Panc1 (cell line): ENCODE results near the gene DENND1B.

ENCODE experiments used
- POLR2AphosphoS5 ChIP-seq: IDR thresholded peaks from 2 replicates; pipeline ENCODE4 v1.6.1; 2012; ENCODE audit warnings: mild to moderate bottlenecking, low read depth, low read length, moderate library complexity
- REST ChIP-seq, 2 experiments: IDR thresholded peaks; 2 replicates each; pipeline ENCODE4 v1.6.1; 2011 to 2012; ENCODE audit warnings: low read depth in 2 of 2, control low read depth in 1 of 2, low read length in 1 of 2, mild to moderate bottlenecking in 1 of 2, moderate library complexity in 1 of 2; ENCODE audit not compliant: insufficient read depth in 1 of 2
- SIN3A ChIP-seq: IDR thresholded peaks from 2 replicates; pipeline ENCODE4 v1.6.1; 2012; ENCODE audit warnings: low read depth, mild to moderate bottlenecking, low read length, moderate library complexity, borderline replicate concordance; ENCODE audit not compliant: insufficient read depth
- TF ChIP-seq, protein P1 (sequence below): fragments of 450-650 bp; IDR thresholded peaks from 2 replicates; pipeline ENCODE4 v1.5.1; 2017; ENCODE audit warnings: mild to moderate bottlenecking

DNA sequence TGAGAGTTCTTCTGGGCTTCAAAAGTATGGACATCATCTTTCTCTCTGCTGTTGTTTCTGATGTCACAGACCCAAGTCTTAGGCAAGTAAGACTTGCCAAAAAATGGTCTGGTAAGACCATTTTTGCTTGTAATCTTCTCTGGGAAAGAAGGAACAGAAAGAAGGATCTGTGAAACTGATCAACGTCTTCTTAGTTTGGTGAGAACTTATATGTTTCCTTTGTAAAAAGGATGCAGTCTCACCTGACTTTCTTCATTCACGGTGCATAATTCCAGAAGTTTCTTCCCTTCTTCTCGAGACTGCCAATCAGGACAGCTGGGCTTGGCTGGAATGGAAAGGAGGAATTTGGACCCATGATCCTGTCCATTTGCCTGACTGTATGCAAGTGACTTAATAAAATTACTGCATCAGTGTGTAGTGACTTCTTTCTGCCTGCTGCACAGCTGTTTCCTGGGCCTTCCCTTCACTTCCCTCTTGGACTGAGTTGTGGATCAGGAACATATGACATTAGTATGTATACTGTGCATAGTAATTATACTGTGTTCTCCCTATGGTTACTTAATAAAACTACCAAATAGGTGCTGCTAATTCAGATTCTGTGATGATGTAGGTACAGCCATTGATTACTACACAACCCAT, 7.6 kb upstream of the DENND1B start:
- TF ChIP-seq, protein P1, sequence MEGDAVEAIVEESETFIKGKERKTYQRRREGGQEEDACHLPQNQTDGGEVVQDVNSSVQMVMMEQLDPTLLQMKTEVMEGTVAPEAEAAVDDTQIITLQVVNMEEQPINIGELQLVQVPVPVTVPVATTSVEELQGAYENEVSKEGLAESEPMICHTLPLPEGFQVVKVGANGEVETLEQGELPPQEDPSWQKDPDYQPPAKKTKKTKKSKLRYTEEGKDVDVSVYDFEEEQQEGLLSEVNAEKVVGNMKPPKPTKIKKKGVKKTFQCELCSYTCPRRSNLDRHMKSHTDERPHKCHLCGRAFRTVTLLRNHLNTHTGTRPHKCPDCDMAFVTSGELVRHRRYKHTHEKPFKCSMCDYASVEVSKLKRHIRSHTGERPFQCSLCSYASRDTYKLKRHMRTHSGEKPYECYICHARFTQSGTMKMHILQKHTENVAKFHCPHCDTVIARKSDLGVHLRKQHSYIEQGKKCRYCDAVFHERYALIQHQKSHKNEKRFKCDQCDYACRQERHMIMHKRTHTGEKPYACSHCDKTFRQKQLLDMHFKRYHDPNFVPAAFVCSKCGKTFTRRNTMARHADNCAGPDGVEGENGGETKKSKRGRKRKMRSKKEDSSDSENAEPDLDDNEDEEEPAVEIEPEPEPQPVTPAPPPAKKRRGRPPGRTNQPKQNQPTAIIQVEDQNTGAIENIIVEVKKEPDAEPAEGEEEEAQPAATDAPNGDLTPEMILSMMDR: no peak
- no peak for TF ChIP-seq SIN3A
- TF ChIP-seq POLR2AphosphoS5: no peak
- TF ChIP-seq REST (IDR thresholded peaks at IDR 0.05; ENCODE audit: insufficient read depth in 1 of 2, low read depth in 2 of 2, low read length in 1 of 2): no peak
